ENCODE measurements around the gene CTNNA2. TPM values are rescaled to one million over a fixed set of nuclear protein-coding genes. Genes with fewer than 3 reads are reported as not detected.

CTNNA2 gene
- total RNA-seq, 1 experiment from 2014 or later: not detected

DNA sequence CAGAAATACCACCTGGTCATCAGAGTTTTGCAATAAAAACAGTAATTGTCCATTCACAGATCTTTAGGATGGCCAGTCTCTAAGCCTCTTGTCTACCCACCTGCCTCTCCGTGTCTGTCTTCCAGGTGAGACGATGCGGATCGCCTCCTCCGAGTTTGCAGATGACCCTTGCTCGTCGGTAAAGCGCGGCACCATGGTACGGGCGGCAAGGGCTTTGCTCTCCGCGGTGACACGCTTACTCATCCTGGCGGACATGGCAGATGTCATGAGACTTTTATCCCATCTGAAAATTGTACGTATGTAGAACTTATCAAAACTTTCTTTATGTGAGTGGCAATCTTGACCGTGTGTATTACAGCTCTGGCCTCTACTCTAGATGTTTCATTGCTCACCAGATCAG is 345.0 kb downstream of the CTNNA2 start:
- DNase-seq (ENCODE audit: low read depth): no peak

DNA sequence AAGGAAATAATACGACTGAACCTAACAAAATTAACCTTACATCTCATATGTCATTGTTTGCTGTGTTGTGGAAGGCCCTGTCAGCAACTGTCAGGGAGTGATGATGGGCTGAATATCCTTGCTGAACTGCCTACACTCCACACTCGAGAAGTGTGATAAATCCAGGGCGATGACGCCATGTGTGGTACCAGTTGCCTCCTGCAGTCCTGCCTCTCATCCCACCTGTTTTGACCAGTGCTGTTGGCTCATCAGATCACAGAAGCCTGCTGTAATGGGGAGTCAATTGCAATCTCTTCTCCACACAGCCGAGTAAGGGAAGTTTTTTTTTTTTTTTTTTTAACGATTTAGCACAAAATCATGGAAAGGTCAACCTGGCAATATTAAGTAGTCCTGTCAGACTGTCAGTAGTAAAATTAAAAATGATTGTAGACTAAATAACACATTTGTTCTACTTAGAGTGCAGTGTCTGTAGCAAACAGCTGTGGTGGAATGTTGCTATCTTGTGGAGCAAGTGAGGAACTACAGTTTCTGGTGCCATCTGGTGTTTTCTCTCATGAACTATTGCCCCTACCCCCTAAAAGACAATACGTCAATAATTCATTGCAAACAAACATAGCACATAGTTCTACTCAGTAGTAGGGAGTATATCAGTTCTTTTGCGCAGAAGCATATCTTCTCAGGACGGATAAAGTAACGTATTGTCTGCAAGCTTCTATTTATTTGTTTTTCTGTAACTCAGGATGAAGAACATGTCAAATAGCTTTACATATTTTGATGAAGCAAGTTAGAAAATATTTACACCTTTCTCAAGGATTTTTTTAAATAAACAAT is 347.6 kb downstream of the CTNNA2 start:
- DNase-seq (ENCODE audit: low read depth): no peak

DNA sequence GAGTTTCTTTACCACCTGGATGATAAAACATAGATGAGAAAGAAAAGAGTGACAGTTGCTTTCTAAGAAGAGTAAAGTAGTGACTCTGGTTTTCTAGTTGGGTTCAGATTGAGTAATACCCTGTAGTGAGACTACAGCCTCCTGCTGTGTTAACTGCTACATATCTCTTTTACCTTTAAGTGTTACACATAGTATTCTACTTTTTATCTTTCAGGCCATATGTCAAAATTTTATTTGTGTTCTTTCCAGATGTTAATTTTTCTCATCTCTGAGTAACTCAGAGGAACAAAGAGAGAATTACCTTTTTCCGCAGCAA is 348.2 kb downstream of the CTNNA2 start:
- no peak for DNase-seq (ENCODE audit: low read depth)

DNA sequence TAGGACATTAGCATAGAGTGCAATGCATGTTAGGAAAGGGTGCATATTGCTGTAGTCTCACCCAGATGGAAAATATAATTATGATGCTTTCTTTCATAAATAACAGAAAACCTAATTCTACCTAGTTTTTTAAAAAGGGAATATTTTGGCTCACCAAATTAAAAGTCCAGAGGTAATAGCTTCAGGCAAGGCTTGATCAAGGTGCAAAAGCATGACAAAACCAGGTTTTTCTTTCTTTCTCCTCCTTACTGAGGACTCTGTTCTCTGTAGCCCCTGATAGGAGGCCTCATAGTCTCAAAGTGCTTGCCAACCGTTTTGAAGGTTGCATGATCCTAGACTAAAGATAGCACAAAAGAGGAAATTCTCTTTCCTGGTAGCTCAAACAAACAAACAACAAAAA is 349.9 kb downstream of the CTNNA2 start:
- DNase-seq (ENCODE audit: low read depth): no peak

DNA sequence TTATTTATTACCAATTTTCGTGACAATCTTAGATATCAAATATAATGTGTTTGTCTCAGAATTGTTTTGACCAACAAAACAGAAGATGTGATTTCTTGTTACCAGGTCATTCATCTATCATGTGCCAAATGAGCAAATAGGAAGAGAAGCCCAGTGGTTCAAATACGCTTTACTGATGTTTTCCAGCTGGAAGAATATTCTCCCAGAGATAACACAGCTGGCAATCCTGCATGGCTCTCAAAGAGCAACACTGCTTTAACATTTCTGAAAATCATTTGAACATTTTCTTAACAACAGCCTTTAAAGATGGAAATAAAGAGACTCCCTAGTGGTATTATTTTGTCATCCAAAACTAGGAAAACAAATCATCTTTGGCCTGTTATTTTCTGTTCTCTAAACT is 359.8 kb downstream of the CTNNA2 start:
- no peak for DNase-seq (ENCODE audit: low read depth)

DNA sequence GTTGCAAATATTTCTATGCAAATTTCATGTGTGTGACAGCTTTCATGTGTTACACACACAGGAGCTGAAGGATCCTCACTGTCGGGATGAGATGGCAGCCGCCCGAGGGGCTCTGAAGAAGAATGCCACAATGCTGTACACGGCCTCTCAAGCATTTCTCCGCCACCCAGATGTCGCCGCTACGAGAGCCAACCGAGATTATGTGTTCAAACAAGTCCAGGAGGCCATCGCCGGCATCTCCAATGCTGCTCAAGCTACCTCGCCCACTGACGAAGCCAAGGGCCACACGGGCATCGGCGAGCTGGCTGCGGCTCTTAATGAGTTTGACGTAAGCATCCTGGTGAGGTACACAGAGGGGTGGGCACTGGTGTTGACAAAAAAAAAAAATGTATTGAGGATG is 361.2 kb downstream of the CTNNA2 start:
- DNase-seq (ENCODE audit: low read depth): no peak

DNA sequence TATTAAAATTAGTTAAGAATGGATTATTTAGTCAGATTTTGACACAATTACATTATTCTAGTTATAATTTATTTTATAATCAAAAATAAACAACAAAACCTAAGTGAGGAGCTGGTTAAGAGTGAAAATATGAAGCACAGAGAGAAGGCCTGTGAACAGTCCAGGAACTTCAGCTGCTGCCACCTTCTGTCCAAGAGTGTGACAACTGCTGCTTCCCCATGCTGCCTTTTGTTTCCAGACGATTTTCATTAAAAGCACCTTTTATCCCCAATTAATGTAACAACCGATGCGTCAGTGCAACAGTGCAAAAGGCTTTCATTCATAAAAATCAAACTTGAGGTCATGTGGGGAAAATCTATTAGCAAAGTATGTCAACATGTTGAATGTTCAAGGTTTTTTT is 363.6 kb downstream of the CTNNA2 start:
- no peak for DNase-seq (ENCODE audit: low read depth)

DNA sequence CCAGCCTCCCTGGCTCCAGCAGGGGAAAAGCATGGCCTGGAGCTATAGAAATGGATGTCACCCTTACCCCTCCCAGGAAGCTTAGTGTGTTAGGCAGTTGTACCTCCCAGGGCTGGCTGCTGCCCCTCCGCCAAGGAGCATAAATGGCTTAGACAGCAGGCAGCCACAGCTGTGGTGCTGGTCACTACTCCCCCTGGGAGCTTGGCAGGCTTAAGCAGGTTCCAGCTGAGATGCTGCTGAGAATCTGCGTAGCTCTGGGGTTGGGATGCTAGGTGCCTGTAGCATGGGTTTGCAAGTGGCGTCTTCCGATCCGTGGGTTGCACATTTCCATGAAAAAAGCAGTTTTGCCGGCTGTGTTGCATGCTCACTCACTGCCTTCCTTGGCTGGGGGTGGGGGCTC is 369.7 kb downstream of the CTNNA2 start:
- DNase-seq (ENCODE audit: low read depth): no peak

DNA sequence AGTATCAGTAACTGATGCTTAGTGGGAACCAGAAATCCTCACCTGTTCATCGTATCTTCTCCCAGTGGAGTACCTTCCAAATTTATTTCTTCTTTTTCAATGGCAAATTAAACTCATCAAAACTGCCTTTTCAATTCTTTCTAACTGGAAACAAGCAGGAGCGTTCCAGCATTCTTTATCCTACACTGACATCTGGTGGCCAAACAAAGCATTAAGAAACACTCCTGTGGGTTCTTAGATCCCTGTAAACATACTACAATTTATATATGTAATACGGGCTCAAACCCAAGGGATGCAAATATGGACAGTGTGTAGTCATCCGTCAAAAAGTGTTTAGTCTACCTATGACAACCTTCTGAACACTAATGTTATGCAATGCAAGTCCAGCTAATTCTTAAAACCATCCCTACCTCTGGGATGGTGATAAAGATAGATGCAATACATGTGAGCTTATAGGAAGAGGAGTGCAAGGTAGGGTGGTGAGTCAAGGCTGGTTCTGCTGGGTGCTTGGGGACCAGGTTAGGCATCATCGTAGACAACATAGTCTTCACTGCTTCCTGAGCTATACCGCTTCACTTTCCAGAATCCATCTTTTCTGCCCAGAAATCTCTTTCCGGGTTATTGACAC is 375.0 kb downstream of the CTNNA2 start:
- peak; percentile 3 for DNase-seq (ENCODE audit: low read depth)

DNA sequence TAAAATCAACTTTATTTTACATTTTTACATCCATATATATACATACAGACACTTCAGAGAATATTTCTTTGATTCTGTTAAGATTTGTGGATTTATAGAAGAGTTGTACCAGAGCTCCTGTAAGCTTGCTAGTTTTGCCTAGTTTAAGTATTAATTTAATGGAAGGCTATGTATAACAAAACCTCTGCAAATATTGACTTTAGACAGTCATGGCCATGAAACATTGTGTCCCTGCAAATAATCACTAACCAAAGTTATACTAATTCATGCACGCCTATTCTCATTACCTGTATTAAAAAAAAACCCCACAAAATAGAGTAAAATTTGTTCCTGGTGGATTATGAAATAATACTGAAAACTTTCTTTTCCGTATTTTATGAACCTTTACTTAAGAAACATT is 379.3 kb downstream of the CTNNA2 start:
- no peak for DNase-seq (ENCODE audit: low read depth)

DNA sequence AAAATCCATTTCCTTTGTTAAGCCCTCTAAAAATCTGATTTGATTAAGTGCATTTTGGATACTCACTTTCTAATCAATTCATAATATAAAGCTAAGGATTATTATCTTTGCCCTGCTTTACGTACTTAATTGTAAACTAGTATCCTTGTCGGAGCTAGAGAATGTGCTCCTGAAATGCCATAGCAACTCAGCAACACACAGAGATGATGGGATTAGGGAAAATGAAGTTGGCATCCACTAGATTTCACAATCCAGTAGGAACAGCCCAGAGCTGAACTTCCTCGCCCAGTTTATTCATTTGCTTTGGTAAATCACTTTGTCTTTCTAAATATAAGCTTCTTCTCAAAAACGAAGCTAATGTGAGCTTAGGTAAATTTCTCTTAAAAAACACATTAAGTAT is 386.3 kb downstream of the CTNNA2 start:
- DNase-seq (ENCODE audit: low read depth): no peak

DNA sequence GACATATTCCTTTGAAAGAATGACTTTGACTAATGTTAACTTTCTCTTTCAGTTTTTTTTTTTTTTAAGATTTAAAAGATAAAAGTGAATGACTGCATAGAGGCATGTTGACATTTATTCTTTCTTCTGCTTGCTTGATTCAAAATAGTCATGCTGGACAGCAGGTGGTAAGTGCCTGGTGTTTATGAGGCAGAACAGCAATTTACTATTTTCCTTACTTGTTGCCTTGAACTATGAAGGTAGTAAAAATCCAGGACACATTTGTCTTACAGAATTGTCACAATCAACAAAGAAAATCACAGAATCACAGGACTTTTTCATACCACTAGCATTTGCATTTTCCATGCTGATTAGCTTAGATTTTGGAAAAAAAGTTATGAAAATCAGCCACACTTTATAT is 388.3 kb downstream of the CTNNA2 start:
- no peak for DNase-seq (ENCODE audit: low read depth)

DNA sequence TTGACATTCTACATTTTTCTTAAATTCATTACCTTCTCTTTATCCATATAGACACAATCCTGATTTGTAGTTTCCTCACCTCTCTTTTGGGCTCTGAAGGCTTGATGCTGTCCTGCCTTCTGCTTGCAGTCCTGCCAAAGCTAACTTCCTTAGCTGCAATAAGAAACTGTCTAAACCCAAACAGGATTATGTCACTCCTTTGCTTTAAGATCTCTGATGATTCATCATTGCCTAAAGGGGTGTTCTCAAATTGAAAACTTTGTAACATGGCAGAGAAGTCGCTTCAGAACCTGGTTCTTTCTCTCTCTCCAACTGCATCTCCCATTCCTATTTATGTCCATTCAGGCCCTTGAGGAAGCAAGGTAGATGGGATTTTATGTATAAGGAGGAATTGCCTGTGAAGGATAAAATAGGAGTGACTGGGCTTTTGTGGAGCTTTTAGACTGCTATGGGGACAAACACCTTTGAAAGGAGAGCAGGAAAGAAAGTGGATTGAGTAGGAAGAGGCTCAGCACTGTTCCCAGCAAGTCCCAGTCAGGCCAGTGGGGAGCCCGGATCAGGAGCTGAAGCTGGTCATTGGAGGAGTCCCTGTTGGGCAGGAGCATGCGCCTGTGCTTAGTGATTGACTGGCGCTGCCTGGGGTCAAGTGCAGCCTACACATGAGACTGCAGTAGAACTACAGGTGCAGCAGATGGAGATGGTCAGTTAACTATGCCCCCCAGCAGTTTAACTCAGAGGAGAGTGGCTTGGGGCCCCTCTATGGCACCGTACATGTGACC is 390.6 kb downstream of the CTNNA2 start:
- DNase-seq (ENCODE audit: low read depth): no peak

DNA sequence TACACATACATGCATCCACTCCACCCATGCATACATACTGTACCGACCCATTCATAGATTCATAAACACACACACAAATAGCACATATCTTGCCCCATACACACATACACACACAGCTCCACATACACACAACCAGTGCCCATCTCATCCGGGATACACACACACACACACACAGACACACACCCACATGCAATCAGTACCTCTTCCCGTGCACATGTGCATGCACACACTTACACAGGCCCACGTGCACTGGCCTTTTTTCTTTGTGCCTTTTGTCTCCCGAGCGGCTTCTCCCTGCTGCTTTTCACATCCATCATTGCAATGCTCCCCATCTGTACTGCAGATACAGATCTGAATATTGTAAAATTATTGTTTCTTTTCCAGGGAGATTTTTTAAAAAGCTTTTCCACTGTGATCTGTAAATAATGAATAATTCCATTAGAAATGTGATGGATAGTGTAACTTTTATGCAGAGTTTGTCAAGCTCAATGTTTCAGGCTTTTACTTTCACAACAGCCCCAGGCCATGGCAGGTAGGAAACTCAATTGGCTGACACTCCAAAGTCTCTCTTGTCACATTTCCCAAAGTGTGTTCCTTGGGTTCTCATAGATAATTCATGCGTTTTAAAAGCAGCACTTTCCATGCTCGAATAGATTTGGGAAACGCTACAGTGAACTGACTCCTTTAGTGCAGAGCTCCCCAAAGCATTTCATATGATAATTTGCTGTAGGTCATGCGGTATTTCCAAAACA is 393.5 kb downstream of the CTNNA2 start:
- no peak for DNase-seq (ENCODE audit: low read depth)

DNA sequence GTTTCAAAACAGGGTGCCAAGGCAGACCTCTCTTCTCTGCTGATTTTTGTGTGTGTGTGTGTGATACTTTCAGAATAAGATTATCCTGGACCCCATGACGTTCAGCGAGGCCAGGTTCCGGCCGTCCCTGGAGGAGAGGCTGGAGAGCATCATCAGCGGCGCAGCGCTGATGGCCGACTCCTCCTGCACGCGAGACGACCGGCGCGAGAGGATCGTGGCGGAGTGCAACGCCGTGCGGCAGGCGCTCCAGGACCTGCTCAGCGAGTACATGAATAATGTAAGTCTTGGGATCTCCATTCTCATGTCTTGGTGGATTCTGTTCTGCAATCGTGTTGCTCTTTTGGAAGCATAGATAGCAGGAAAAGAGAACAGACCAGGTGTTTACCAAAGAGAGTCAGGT is 396.7 kb downstream of the CTNNA2 start:
- DNase-seq (ENCODE audit: low read depth): no peak

DNA sequence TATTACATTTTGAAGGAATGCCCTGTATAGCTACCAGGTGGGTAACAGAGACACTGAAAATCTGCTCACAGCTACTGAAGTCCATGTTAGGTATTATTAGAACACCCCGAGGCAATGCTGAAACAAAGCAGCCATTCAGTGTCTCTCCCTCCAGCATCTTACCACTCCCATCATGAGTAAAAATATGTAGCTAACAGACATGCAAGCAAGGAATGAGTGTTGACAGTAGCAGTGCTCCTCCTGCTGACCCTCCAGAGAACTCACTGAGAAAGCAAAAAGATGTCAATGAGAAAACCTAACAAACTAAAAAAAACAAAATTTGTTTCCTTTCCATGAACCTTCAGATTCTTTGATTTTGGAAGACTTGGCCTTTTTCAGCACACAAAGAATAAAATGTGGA is 397.8 kb downstream of the CTNNA2 start:
- no peak for DNase-seq (ENCODE audit: low read depth)

DNA sequence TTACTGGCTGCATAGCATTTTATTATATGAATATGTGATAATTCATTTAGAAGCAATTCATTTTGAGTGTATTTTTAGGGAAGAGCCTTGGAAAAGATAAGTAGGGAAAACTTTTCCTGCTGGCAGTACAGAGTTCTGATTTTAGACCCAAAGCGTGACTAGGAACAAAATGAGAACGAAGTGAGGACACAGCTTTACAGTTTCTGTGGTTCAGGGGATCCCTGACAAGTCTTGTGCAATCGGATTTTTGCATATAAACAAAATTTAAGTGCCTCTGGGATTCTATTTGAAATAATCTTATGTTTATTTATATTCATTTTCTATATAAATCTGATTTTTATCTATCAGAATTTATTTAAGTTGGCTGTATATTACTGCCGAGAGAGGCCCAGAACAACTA is 402.6 kb downstream of the CTNNA2 start:
- DNase-seq (ENCODE audit: low read depth): no peak

DNA sequence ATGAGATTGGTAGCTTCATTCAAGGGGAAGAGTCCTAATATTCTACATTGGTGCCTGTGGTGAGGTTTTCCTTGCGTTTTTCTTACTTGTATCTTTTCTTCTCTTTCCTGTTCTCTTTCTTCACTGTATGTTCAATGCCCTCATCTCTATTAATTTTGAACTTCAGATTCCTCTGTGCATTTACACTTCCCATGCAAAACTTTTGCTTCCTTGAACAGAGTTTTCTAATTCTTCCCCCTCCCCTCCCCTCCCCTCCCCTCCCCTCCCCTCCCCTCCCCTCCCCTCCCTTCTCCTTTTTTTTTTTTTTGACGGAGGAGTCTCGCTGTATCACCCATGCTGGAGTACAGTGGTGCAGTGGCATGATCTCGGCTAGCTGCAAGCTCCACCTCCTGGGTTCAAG is 403.4 kb downstream of the CTNNA2 start:
- no peak for DNase-seq (ENCODE audit: low read depth)

DNA sequence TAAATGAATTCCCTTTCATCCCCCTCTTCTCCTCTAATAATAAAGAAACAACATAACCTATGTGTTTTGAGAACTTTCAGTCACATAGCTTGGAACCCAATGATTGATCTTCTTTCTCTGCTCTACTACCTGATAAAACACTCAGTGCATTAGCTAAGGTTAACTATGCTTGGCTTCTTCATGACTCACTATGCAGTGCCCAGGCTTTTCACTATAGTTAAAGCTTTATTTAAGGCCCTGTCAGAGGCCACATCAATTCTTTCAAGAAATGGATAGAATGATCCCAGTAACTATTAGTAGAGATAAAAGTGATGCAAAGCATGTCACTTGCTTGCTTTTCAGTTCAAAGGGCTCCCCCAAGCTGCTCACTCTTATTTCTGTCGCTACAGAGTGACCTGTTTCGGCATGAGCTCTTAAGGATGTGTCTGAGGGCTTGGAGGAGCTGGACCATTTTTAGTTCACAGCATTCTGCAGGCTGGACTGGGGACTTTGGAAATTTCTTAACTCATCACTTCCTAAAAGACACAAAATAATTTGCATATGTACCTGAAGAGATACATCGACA is 407.7 kb downstream of the CTNNA2 start:
- no peak for DNase-seq (ENCODE audit: low read depth)

DNA sequence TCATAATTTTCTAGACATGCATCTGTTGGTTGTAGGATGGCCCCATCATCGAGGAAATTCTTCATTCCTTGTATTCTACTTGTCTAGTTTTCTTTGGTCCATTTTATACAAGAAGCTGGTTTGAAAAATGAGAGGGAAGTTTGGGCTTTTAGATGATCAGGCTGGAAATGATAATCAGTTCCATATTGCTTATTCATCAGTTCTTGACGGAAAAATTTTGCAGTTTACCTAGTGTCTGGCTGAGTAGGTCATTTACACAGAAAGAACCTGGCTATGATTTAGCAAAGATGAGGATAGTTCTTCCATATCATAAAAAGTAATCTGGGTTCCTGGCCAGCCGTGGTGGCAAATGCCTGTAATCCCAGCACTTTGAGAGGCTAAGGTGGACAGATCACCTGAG is 416.8 kb downstream of the CTNNA2 start:
- DNase-seq (ENCODE audit: low read depth): no peak

DNA sequence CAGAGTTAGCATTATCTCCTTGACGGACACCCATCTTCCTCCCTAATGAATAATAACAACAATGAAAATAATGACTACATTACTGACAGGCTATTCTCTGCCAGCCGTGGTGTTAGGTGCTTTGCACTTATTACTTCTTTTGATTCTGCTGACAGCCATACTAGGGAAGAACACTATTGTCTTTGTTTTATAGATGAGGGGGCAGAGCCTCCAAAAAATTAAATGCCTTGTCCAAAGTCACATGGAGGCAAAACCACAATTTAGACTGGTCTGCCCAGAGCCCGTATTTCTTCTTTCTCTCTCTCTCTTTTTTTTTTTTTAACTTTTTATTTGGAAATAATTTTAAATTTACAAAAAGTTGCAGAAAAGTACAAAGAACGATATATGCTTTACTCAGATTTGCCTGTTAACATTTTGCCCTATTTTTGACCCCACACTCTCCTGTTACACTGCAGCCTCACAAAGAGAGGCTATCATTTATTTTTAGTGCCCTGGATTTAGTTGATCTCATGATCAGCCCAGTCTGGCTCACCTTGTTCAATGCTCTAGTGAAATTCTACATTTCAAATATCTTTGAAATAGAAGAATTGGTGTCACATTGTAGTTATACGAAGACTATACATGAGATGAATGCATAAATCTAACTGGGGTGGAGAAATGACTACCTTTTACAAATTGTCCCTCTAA is 422.3 kb downstream of the CTNNA2 start:
- DNase-seq (ENCODE audit: low read depth): no peak

Data from Daoy (cell line).